Head of caudate nucleus (tissue), 42 donors: Measurements from ENCODE around the gene CTAGE9.
"Not testable (repeated sequence)": the region's sequence is repeated elsewhere in the genome, so short reads cannot be mapped to it uniquely, and the experiment has no call there.

Source experiments
- DNase-seq, 42 donors: peaks; one replicate each; pipeline versions ENCODE4 v3.0.0 to v3.0.0-alpha.2; 2020 to 2021; ENCODE audit warnings: mixed read lengths in 7 of 42
- intact Hi-C: fragments of 100-400 bp; cut with DNase I; formaldehyde crosslinking; loops from one replicate; pipeline ENCODE4 v1.15.0; 2022

The CTAGE9 gene, protein sequence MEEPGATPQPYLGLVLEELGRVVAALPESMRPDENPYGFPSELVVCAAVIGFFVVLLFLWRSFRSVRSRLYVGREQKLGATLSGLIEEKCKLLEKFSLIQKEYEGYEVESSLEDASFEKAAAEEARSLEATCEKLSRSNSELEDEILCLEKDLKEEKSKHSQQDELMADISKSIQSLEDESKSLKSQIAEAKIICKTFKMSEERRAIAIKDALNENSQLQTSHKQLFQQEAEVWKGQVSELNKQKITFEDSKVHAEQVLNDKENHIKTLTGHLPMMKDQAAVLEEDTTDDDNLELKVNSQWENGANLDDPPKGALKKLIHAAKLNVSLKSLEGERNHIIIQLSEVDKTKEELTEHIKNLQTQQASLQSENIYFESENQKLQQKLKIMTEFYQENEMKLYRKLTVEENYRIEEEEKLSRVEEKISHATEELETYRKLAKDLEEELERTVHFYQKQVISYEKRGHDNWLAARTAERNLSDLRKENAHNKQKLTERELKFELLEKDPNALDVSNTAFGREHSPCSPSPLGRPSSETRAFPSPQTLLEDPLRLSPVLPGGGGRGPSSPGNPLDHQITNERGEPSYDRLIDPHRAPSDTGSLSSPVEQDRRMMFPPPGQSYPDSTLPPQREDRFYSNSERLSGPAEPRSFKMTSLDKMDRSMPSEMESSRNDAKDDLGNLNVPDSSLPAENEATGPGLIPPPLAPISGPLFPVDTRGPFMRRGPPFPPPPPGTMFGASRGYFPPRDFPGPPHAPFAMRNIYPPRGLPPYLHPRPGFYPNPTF

DNA sequence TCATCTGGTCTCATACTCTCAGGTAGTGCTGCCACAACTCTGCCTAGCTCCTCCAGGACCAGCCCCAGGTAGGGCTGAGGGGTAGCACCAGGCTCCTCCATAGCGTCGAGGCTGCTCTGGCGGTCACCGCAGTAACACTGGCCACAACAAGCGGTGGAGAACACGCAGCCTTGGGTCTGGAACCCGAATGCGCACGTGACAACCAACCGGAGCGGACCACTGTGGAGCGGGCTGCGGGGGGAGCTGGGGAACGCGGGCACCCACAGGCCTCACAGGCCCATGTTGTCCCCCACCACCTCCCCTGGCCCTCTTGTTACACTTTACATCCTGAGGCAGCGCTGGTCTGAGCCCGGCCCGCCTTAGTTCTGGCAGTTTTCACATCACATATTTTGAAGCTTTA, at the start of gene CTAGE9:
TSS of gene CTAGE9 (minus strand) at position 101 of the 400 bp plus-strand sequence. CDS start at position 101, 0 bp downstream.
- DNase-seq, intact Hi-C loops: not testable (repeated sequence)

DNA sequence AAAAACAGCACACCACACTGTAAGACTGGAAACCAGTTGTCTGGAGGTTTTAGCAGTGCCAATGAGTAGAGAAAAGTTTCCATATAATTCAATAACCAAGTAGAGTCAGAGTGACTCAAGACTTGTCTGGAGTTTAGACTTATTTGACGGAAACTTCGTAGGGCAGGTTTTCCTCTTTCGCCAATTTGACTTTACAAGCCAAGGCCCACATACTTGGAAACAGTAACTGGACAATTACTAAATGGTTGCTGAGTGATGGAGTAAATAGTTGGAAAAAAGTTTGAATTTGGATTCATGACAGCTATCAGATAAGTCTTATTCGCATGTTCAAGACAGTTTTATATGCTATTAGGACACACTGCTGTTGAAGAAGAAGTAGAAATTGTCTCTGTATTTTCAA, 48.1 kb upstream of the CTAGE9 start:
- intact Hi-C loops, result no loop called here
- DNase-seq, result no peak

GRCh38 chr6:131756039-131756438, 45.2 kb upstream of the CTAGE9 start:
- intact Hi-C loops, result no loop called here
- DNase-seq, result no peak

GRCh38 chr6:131755597-131755996, 44.8 kb upstream of the CTAGE9 start:
- intact Hi-C loops, result no loop called here
- no peak for DNase-seq

GRCh38 chr6:131754715-131755567, 44.1 kb upstream of the CTAGE9 start:
- no peak for DNase-seq
- intact Hi-C loops, result no loop called here

DNA sequence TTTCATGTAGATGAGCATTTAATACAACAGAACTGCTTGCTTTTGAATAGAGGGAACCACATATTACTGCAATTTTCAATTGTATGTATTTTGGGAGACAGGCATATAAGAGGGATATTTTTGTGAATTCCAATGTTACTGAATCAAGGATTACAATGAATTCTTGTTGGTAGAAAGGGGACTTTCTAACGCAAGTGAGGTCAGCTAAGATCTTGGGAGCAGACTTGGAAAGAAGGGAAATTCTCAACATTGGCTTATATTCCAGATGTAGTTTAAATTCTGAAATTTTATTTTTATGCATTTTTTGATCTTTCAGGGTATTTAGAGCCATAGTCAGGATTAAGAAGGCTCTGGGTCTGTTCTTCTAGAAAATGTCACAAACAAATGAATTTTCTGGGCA, 43.3 kb upstream of the CTAGE9 start:
- no peak for DNase-seq
- intact Hi-C loops, result no loop called here

DNA sequence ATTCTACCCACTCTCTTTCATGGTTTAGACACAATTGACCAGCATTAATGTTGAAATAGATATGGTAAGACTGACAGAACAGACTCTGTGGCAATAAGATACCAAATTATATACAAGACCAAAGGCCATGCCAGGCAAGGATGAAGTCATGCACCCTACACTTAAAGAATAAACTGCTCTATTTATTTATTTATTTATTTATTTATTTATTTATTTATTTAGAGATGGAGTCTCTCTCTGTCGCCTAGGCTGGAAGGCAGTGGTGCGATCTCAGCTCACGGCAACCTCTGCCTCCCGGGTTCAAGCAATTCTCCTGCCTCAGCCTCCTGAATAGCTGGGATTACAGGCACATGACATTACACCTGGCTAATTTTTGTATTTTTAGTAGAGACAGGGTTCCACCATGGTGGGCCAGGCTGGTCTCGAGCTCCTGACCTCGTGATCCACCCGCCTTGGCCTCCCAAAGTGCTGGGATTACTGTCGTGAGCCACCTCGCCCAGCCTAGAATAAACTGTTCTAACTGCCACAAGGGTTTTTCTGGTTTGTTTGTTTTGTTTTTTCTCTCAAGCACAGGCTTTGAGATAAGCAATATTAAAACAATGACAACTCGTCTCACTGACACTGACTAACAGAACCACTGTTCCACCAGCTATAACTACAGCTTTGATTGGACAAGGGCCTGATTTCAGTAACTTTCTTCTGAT, 40.3 kb upstream of the CTAGE9 start:
- DNase-seq, intact Hi-C loops: not testable (repeated sequence)

DNA sequence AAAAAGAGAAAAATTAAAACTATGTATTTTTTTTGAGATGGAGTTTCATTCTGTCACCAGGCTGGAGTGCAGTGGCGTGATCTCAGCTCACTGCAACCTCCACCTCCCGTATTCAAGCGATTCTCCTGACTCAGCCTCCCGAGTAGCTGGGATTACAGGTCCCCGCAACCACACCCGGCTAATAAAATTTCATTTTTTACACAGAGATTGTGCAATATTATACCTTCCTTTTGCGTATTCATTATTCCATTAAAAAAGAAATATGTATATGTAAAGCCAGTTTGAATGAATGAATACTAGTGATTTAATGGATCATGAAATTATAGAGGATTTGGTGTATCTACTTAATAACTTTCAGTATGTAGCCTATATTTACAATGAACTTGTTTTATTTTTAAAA, 38.2 kb upstream of the CTAGE9 start:
- DNase-seq, result no peak
- intact Hi-C loops, result no loop called here

GRCh38 chr6:131747821-131748353, 37.1 kb upstream of the CTAGE9 start:
- intact Hi-C loops, result no loop called here
- DNase-seq, result no peak

GRCh38 chr6:131745476-131745875, 34.7 kb upstream of the CTAGE9 start:
- intact Hi-C loops, result no loop called here
- no peak for DNase-seq

DNA sequence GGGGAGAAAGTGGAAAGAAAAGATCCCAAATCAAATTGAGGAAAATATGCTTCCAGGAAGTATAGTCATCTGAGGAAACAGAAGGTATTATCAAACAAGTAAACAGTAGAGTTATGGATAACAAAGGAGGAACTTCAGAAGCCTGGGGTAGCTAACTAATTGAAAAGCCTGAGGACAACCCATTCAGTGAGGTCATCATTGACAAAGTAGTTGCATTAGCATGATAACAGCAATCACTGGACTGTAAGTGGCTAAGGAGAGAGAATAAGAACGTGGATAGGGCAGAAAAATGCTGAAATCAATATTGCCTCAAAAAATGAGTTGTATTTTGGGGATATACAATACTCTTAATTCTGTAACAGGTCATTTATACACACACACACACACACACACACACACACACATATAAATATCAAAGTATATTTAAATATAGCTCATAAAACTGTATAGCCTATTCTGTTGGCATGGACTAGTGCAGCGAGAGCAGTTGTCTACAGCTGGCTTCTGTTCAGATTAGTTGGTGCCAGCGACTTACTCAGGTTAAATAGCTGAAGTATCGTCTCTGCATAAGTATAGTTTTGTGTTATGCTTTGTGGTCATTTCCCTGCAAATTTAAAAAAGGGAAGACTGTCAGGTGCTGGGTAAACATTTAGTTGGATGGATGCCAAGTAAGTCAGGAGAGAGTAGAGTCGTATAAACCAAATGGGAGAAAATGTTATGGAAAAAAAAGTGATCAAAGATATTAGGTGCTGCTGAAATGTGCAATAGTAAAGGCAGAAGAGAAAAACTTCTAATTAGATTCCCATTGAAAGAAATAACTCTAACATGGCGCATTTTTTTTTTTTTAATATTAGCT, 33.8 kb upstream of the CTAGE9 start:
- intact Hi-C loops, result no loop called here

GRCh38 chr6:131741688-131742393, 31.0 kb upstream of the CTAGE9 start:
- intact Hi-C loops, result no loop called here
- no peak for DNase-seq

More for the DNA sequence above, 33.8 kb upstream of the CTAGE9 start:
- no peak for DNase-seq

GRCh38 chr6:131740161-131740560, 29.3 kb upstream of the CTAGE9 start:
- intact Hi-C loops, result no loop called here
- DNase-seq, result no peak

DNA sequence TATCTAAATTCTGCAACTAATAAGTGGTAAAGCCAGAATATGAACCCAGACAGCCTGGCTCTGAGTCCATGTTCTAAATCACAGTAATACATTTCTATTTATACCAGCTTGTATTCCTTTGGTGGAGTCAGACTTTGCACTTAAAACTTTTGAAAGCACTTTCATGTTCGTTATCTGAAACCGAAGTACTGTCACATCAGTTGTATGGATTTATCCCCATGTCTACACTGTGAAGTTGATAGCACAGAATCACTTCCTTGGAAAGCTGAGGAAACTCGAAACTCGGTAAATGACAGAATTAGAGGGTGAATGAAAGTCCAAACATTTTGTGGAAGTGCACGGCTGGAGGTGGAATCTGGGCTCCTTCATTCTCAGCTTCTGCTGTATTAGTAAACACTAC, 28.3 kb upstream of the CTAGE9 start:
- DNase-seq, result no peak
- intact Hi-C loops, result no loop called here

DNA sequence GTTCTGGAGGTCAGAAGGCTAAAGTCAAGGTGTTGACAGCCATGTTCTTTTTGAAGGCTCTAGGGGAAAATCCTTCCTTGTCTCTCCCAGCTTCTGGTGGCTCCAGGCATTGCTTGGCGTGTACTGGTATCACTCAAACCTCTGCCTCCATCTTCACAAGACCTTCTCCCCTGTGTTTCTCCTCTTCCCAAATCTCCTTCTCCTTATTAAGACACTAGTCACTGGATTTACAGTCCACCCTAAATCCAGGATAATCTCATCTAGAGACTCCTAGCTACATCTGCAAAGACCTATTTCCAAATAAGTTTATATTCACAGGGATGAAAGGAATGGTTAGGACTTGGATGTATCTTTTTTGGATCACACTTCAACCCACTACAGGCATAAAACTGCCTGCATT, 26.0 kb upstream of the CTAGE9 start:
- no peak for DNase-seq
- intact Hi-C loops, result no loop called here

DNA sequence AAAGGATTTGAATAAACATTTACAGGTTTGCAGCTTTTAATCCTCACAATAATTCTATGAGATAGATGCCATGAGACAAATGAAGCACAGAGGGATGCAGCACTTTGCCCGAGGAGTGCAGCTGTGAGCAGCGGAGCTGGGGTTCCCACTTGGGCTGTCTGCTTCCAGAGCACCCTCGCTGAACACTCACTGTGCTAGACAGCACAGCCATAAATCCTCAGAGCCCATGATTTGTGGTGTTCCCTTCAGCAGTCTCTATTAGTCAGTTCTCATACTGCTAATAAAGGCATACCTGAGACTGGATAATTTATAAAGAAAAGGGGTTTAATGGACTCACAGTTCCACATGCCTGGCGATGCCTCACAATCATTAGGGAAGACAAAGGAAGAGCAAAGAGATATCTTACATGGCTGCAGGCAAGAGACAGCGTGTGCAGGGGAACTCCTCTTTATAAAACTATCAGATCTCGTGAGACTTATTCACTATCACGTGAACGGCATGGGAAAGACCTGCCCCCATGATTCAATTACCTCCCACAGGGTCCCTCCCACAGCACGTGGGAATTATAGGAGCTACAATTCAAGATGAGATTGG, 25.3 kb upstream of the CTAGE9 start:
- DNase-seq, result no peak
- intact Hi-C loops, result no loop called here
